DND-41 (cell line): ENCODE measurements around the gene CENPN.

Experiments
- ATAC-seq: fragments of 200-7000 bp; cut with Tn5 transposase; 3 replicates; pipeline ENCODE4 v1.9.1; 2021; ENCODE audit warnings: low read depth; ENCODE audit not compliant: insufficient read depth
- DNase-seq: peaks from one replicate; pipeline ENCODE4 v3.0.0-alpha.2; 2020
- H2AFZ ChIP-seq: 2 replicates; pipeline ENCODE4 v1.6.0; 2012; ENCODE audit warnings: low read depth, low read length
- H3K27ac ChIP-seq: 2 replicates; pipeline ENCODE4 v1.5.1; 2012; ENCODE audit warnings: low read length, inconsistent platforms
- H3K27me3 ChIP-seq: fragments of 200-600 bp; sonication (generic); 2 replicates; pipeline ENCODE4 v1.6.0; 2012; ENCODE audit warnings: low read length, mild to moderate bottlenecking, inconsistent platforms; ENCODE audit not compliant: insufficient read depth, poor library complexity
- H3K36me3 ChIP-seq: 2 replicates; pipeline ENCODE4 v1.5.1; 2012; ENCODE audit warnings: low read length, inconsistent platforms; ENCODE audit not compliant: insufficient read depth
- H3K4me1 ChIP-seq: 2 replicates; pipeline ENCODE4 v1.5.1; 2012; ENCODE audit warnings: mild to moderate bottlenecking, low read length; ENCODE audit not compliant: insufficient read depth
- H3K4me2 ChIP-seq: 2 replicates; pipeline ENCODE4 v1.6.0; 2012; ENCODE audit warnings: mild to moderate bottlenecking, moderate library complexity, low read length, inconsistent platforms; ENCODE audit not compliant: insufficient read depth
- H3K4me3 ChIP-seq, 2 experiments: fragments of 200-600 bp in 1 of 2; shearing (Covaris generic) in 1 of 2; 2 replicates each; pipeline ENCODE4 v1.5.1; 2012 to 2016; ENCODE audit warnings: inconsistent platforms in 2 of 2, low read length in 2 of 2, mild to moderate bottlenecking in 2 of 2, low read depth in 1 of 2, moderate library complexity in 1 of 2
- H3K79me2 ChIP-seq: 2 replicates; pipeline ENCODE4 v1.6.0; 2012; ENCODE audit warnings: low read length, inconsistent platforms; ENCODE audit not compliant: insufficient read depth
- H3K9ac ChIP-seq: 2 replicates; pipeline ENCODE4 v1.6.0; 2012; ENCODE audit warnings: low read depth, mild to moderate bottlenecking, inconsistent platforms, low read length, moderate library complexity
- H3K9me3 ChIP-seq: 2 replicates; pipeline ENCODE4 v1.5.1; 2012; ENCODE audit warnings: low read length, moderate library complexity, mild to moderate bottlenecking, inconsistent platforms; ENCODE audit not compliant: insufficient read depth, severe bottlenecking
- H4K20me1 ChIP-seq: 2 replicates; pipeline ENCODE4 v1.6.0; 2012; ENCODE audit warnings: low read length; ENCODE audit not compliant: insufficient read depth
- EZH2 ChIP-seq: IDR thresholded peaks from 3 replicates; pipeline ENCODE4 v1.6.1; 2012; ENCODE audit warnings: borderline replicate concordance, low read depth, mild to moderate bottlenecking, moderate library complexity, low read length, inconsistent platforms; ENCODE audit not compliant: severe bottlenecking
- TF ChIP-seq, protein P1 (sequence below): IDR thresholded peaks from 2 replicates; pipeline ENCODE4 v1.5.1; 2012; ENCODE audit warnings: borderline replicate concordance, low read length, moderate library complexity, mild to moderate bottlenecking; ENCODE audit not compliant: poor library complexity, severe bottlenecking; ENCODE audit errors: extremely low read depth

The CENPN gene

DNA sequence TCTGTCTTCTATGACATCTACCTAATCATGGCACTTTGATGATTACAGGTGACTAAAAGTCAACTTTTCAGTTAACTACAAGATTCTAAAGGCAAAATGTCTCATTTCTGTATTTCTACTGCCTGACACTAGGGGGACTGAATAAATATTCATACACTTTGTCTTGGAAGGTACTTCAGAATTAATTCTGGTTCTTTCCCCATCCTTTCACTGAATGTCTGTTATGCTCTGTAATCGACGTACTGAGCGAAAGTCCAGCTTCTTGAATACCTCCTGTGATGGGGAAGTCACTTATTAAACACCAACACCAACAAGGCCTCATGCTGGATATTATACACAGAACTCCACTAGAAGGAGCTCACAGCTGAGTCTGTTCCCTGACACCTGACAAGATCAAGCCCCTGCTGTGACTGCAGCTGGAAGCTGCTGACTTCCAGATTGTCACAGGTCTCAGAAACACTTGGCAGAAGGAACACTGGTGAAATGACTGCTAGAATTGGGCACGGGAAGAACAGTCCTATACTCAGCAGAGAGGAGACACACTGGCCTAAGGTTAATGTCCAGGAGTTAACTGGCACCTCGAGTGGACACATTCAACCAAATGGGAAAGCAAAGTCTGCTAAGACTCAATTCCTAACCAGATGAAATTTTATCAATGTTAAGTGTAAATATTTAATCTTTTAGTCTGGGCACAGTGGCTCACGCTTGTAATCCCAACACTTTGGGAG lies 32.2 kb upstream of the CENPN start:
- TF ChIP-seq EZH2 = no peak
- TF ChIP-seq, protein P1, sequence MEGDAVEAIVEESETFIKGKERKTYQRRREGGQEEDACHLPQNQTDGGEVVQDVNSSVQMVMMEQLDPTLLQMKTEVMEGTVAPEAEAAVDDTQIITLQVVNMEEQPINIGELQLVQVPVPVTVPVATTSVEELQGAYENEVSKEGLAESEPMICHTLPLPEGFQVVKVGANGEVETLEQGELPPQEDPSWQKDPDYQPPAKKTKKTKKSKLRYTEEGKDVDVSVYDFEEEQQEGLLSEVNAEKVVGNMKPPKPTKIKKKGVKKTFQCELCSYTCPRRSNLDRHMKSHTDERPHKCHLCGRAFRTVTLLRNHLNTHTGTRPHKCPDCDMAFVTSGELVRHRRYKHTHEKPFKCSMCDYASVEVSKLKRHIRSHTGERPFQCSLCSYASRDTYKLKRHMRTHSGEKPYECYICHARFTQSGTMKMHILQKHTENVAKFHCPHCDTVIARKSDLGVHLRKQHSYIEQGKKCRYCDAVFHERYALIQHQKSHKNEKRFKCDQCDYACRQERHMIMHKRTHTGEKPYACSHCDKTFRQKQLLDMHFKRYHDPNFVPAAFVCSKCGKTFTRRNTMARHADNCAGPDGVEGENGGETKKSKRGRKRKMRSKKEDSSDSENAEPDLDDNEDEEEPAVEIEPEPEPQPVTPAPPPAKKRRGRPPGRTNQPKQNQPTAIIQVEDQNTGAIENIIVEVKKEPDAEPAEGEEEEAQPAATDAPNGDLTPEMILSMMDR = peak; percentile 46
- peaks cover 6% of the 10 kb centered on the region for H4K20me1 ChIP-seq
- DNase-seq = no peak
- H3K4me1 ChIP-seq = no peaks in the 10 kb centered on the region
- H3K9ac ChIP-seq = no peak overlapping the region
- H3K4me3 ChIP-seq = no peak overlapping the region
- no peaks in the 10 kb centered on the region for H3K27me3 ChIP-seq
- no peak overlapping the region for H3K4me2 ChIP-seq
- peaks cover 72% of the 10 kb centered on the region for H3K36me3 ChIP-seq
- H3K79me2 ChIP-seq = peaks cover 2% of the 10 kb centered on the region; the same call in 1 of the 2 replicates
- no peak overlapping the region for H3K27ac ChIP-seq
- no peak for ATAC-seq
- no peak overlapping the region for H2AFZ ChIP-seq
- no peaks in the 10 kb centered on the region for H3K9me3 ChIP-seq

DNA sequence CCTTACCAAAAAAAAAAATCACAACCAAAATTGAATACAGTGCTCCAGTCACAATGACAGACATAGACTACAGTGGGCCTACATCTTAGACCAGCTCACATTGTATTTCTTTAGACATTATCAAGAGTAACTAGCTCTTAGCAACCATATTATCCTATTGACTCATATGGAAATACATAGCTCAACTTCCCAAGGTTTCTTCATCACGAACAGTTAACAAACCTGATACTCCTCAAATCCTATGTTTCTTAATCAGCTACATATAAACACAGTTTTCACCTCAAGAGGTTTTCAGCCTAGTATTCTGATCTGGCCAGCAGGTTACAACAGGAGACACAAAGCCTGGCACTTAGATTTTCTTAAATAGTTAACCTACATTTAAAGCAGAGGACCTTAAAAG lies 30.1 kb upstream of the CENPN start:
- Histone ChIP-seq H3K4me2 (no peak overlapping the region), H3K27ac (no peak overlapping the region), H3K4me3 (no peak overlapping the region), H3K9me3 (no peaks in the 10 kb centered on the region), H2AFZ (no peak overlapping the region), H3K36me3 (peaks cover 78% of the 10 kb centered on the region), H3K9ac (no peak overlapping the region), H3K27me3 (no peaks in the 10 kb centered on the region), H4K20me1 (peaks cover 6% of the 10 kb centered on the region), H3K79me2 (peaks cover 11% of the 10 kb centered on the region; the same call in 1 of the 2 replicates), H3K4me1 (no peaks in the 10 kb centered on the region)
- TF ChIP-seq EZH2 = no peak
- TF ChIP-seq, protein P1 = no peak
- DNase-seq = no peak
- no peak for ATAC-seq

DNA sequence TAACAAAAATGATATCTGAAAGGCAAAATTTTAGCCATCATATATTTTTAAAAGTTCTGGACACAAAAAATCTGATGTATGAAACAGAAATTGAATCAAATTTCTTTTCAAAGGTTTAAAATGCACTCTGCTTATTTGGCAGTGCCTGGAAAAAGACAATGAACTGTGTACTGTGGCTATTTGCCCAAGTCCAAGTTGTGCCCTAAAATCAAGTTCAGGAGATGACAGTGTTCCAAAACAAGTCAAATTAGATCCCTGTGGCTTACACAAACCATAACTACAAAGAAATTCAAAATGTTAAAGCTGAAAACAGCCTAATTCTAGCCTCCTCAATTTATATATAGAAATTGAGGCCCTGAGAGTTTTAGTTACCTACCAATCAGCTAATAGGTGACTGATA lies 25.9 kb upstream of the CENPN start:
- Histone ChIP-seq H3K79me2 (peaks cover 47% of the 10 kb centered on the region), H2AFZ (no peak overlapping the region), H3K27ac (no peak overlapping the region), H3K4me1 (no peaks in the 10 kb centered on the region), H3K4me3 (no peak overlapping the region), H3K36me3 (peaks cover 43% of the 10 kb centered on the region), H3K27me3 (no peaks in the 10 kb centered on the region), H3K9me3 (no peaks in the 10 kb centered on the region), H3K9ac (no peak overlapping the region), H4K20me1 (peaks cover 8% of the 10 kb centered on the region), H3K4me2 (no peak overlapping the region)
- no peak for ATAC-seq
- DNase-seq = no peak
- TF ChIP-seq, protein P1 = no peak
- no peak for TF ChIP-seq EZH2
